HG02571 (cell line): ENCODE data around the gene GALNT10.

Experiments
- ATAC-seq: cut with Tn5 transposase; IDR thresholded peaks from one replicate; pipeline ENCODE4 v1.9.1; 2021; ENCODE audit warnings: mild to moderate bottlenecking, moderate library complexity; ENCODE audit not compliant: unreplicated experiment

Gene GALNT10

GRCh38 chr5:154178661-154179060 is 11.9 kb upstream of the GALNT10 start:
- ATAC-seq: no peak

DNA sequence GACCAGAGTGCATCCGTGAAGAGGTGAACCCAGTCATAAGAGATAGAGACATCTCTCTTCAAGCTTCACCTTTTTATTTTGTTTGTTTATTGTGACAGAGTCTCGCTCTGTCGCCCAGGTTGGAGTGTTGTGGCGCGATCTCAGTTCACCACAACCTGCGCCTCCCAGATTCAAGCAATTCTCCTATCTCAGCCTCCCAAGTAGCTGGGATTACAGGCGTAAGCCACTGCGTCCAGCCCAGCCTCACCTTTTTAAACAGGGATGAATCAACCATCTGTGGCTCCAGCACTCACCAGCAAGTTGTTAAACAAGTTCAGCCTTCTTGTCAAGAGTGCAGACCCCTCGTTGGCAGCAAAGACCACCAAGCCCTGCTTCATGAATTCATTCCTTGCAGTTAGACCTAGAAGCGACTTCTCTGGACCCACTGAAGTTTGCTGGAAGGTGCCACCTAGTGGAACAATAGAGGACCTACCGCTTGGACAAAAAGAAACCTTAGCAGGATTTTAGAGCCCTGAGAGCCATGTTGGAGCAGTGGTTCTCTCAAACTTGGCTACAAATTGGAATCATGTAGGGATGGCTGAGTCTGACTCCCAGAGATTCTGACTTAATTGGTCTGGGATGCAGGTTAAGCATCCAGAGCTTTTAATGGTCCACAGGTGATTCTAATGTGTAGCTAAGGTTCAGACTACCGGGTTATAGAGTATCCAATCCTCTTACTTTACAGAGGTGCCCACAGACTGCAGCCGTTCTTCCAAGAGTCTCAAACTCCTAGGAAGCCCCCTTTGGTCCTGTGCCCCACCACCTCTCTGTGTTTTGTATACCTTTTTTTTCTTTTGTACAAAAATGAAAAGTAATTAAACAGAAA is 10.5 kb upstream of the GALNT10 start:
- ATAC-seq: peak; percentile 84

DNA sequence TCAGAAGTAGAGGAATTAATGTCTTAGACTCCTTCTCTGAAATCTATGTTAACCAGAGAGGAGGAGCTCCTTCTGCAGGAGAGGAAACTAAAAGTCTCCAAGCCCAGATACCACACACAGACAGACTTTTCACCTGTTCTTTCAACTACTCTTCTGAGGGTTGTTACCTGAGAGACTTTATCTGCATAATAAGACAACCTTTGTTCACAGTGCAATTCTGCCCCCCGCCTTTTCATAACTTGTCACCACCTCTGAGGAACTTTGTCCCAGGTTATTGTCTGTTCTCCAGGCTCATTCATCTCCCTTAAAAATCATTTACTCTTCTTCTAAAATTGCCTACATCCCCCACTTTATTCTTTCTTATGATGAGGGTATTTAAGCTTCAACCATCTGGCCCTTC is 9.4 kb upstream of the GALNT10 start:
- no peak for ATAC-seq

DNA sequence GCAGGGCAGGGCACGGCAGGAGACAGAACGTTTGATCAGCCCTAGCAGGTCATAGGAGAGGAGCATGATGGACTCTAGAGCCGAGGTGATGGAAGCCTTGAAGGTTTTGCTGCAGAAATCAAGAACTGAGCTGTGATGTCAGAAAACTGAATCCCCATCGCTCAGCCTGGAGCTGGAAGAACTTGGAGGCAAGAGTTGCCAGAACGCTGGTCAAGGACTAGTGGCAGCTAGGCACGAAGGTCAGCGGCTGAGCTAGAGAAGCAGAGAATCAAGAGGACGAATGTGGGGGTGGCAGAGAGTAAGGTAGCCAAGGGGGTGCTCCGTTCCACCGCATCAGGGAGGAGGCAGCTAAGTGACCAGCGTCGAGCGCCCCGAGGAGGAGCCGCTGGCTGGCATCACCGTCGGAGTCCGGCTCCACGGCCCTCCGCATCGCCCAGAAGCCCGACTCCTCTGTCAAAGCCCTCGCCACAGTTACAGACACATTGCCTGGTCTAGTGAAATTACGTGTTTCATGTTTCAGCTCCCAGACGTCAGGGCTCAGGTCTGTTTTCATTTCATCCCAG is 1.2 kb upstream of the GALNT10 start:
- ATAC-seq: peak; percentile 6

GRCh38 chr5:154189819-154190594 is 526 bp upstream of the GALNT10 start:
- peak; percentile 68 for ATAC-seq

GRCh38 chr5:154191467-154192261 is 1.1 kb downstream of the GALNT10 start:
- no peak for ATAC-seq

- ATAC-seq: no peak
Measured at GRCh38 chr5:154193283-154193682, 2.8 kb downstream of the GALNT10 start.

GRCh38 chr5:154193701-154194121 is 3.2 kb downstream of the GALNT10 start:
- ATAC-seq: no peak

DNA sequence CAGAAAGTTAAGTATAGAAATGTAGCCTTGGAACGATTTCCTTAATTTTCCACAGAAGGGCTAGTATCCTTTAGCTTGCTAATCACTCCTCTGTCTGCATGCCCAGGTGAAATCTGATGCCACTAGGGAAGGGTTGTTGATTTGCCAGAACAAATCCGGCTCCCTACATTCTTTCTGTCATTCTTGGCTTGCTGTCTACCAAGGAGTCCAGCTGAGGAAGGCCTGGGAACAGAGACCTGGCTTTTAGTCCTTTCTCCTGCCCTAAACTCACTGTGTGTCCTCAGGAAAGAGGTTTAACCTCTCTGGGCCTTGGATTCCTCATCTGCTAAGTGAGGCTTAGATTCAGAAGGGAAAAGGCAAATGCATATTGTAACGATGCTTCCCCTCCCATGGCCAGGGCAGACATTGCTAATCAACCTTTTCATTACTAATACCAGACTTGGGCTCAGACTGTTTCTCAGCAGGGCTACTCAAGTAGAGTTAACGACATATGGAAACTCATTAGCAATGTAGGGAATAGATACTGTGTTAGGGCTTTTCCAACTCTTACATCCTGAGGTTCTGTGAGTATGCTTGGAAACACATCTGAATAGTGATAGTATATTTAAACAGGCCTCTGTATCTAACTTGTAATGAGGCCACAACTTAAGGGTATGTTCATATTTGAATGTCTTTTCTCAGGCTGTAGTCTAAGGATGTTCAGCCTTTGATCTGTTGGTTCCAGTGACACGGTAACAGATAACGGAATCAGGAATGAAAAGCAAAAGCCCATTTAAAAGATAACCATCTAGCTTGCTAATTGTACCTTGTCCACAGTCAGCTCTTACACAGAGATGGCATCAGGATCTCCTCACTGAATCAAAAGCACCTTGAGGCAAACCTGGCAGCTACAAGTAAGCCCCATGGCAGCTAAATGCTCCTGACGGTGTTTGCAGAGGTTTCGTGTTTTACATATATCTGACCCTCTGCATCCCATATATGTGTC is 4.1 kb downstream of the GALNT10 start:
- ATAC-seq: no peak

- no peak for ATAC-seq
Measured at GRCh38 chr5:154196281-154196680, 5.7 kb downstream of the GALNT10 start.

- ATAC-seq: no peak
Measured at GRCh38 chr5:154196955-154197652, 6.6 kb downstream of the GALNT10 start.

DNA sequence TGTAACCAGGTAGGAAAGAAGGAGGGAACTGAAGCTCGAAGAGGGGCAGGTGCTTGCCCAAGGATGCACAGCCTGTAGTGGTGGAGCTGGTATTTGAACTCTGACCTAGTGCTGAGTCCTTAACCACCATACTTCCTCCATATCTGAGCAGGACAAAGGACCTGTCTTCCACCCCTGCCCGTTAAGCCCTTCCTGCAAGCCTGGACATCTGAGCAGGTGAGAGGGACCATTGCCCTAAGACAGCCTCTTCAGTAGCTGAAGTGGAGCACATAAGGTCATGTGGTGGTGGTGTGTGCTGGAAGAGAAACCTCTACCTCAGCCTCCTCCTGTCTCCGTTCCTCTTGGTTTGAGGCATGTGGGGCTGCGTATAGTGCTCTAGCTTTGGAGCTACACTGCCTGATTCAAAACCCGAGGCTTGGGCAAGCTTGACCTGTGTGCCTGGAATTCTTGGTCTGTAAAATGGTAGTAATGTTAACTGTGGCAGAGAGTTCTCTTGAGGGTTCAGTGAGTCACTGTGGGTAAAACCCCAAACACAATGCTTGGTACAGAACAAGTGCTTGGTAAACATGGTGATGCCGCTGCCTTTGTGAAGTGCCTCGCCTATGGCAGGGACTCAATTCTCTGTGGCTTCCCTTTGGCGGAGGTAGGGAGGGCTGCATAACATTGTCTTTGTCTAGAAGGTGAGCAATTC is 7.4 kb downstream of the GALNT10 start:
- ATAC-seq: no peak

- no peak for ATAC-seq
Measured at GRCh38 chr5:154198611-154199230, 8.2 kb downstream of the GALNT10 start.

- ATAC-seq: no peak
Measured at GRCh38 chr5:154199263-154199662, 8.7 kb downstream of the GALNT10 start.

GRCh38 chr5:154199671-154200220 is 9.2 kb downstream of the GALNT10 start:
- ATAC-seq: no peak

DNA sequence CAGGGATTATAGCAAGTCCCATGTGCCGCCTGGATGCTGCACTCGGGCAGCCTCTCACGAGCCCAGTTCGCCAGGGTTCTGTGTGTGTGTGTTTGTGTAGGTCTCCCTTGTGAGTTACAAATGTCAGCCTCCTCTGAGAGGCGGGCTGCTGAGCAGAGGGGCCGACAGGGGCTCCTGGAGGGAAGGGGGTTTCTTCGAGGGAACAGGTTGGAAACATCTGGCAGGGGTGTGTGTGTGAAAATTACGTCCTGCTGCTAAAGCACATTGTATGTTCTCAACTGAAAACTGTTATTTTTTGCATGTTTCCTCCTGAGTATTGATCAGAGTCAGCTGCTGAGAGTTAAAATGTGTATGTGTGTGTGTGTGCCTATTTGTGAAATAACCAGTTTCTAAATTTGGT is 9.7 kb downstream of the GALNT10 start:
- no peak for ATAC-seq

DNA sequence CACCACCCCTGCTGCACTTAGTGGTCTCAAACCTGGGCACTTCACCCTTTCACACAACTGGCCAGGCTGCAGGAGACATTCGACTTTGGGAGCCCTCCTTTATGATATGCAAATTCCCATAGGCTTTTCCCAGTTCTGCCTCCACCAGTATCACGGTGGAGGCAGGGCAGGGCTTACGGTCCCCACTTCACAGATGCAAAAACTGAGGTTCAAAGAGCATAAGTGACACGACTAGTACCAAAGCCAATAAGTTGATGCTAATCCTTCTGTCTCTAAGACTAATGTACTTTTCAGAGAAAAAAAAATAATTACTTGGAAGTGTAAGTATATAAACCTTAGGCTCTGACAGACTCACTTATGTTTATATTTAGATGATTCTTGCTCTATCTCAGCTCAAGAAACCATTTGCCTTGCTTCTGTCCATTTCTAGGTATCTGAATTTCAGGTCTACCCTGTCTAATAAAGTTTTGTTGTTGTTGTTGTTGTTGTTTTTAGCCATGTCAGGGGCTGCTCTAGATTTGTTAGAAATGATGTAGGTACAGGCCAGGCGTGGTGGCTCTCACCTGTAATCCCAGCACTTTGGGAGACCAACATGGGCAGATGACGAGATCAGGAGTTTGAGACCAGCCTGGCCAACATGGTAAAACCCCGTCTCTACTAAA is 10.7 kb downstream of the GALNT10 start:
- no peak for ATAC-seq
